Measurements from ENCODE around the gene KRTAP1-5. TPM values are rescaled to one million over a fixed set of nuclear protein-coding genes. Genes with fewer than 3 reads are reported as not detected.
"Not testable (repeated sequence)": the region's sequence is repeated elsewhere in the genome, so short reads cannot be mapped to it uniquely, and the experiment has no call there.

The KRTAP1-5 gene
- total and polyA plus RNA-seq, 2 donors: 0.05 TPM; not detected in 1

DNA sequence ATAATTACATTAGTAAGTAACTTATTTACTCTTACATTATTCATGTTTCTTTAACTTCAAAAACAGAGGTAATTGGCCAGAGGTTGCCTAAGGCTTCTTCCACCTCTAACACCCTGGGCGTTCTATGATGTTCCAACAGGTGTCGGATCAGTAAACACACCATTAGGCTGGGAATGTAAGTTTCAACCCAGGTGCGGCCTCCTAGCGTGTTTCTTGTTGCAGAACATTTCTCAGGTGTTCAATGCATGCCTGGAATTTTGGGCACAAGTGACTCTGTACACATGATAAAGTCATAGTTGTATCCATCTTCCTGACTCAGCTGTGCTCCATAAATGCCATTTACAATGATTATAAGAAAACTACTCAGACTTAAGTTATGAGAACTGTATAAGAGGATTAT, 27.0 kb upstream of the KRTAP1-5 start:
- WGBS: 95% methylated on average over 4 of the region's 4 CpGs
- Histone ChIP-seq H3K4me1 (ENCODE audit: control insufficient read depth in 2 of 2, insufficient read depth in 2 of 2, low read length in 2 of 2) (no peaks in the 10 kb centered on the region), H3K36me3 (ENCODE audit: control insufficient read depth in 2 of 2, insufficient read depth in 2 of 2, low read length in 1 of 2) (no peaks in the 10 kb centered on the region)

DNA sequence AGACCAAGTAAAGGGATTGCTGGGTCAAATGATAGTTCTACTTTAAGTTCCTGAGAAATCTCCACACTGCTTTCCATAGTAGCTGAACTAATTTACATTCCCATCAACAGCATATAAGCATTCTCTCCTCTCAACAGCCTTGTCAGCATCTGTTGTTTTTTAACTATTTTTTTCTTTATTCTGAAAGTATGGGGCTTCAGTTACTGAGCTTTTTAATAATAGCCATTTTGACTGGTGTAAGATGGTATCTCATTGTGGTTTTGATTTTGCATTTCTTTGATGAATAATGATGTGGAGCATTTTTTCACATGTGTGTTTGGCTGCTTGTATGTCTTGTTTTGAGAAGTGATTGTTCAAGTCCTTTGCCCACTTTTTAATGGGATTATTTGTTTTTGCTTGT, 25.6 kb upstream of the KRTAP1-5 start:
- Histone ChIP-seq H3K4me1 (ENCODE audit: control insufficient read depth in 2 of 2, insufficient read depth in 2 of 2, low read length in 2 of 2) (no peaks in the 10 kb centered on the region), H3K9me3 (ENCODE audit: control insufficient read depth in 2 of 2, insufficient read depth in 1 of 2, low read length in 1 of 2) (no peaks in the 10 kb centered on the region), H3K4me3 (ENCODE audit: low read length in 2 of 2) (no peak overlapping the region), H3K27me3 (ENCODE audit: control insufficient read depth in 2 of 2, insufficient read depth in 1 of 2, low read length in 1 of 2) (peaks cover 0 to 2% of the 10 kb centered on the region in 2 donors), H3K27ac (ENCODE audit: low read depth in 1 of 2, low read length in 1 of 2) (no peak overlapping the region), H3K36me3 (ENCODE audit: control insufficient read depth in 2 of 2, insufficient read depth in 2 of 2, low read length in 1 of 2) (no peaks in the 10 kb centered on the region)
- DNase-seq (ENCODE audit: low read depth in 6 of 9, low spot score in 9 of 9): no peak

More for the DNA sequence above, 27.0 kb upstream of the KRTAP1-5 start:
- no peak overlapping the region for H3K27ac ChIP-seq (ENCODE audit: low read depth in 1 of 2, low read length in 1 of 2)
- no peaks in the 10 kb centered on the region for H3K27me3 ChIP-seq (ENCODE audit: control insufficient read depth in 2 of 2, insufficient read depth in 1 of 2, low read length in 1 of 2)
- H3K4me3 ChIP-seq (ENCODE audit: low read length in 2 of 2): no peak overlapping the region
- H3K9me3 ChIP-seq (ENCODE audit: control insufficient read depth in 2 of 2, insufficient read depth in 1 of 2, low read length in 1 of 2): no peaks in the 10 kb centered on the region
- no peak for DNase-seq (ENCODE audit: low read depth in 6 of 9, low spot score in 9 of 9)

DNA sequence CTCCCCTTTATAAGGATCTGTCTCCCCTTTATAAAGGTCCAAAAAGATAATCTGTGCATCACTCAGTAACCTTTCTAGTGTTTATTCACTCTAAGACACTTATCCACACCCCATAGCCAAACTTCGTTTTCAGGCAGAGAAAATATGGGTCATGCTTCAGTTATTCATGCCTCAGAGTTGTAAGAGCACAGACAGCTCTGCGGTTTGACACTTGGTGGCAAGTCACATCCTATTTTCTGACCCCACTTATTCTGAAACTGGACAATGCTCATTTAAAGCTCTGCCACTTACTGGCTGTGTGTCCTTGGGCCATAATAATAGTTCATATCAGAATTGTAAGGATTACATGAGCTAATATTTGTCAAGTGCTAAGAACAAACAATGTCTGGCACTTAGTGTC, 22.1 kb upstream of the KRTAP1-5 start:
- Histone ChIP-seq H3K27ac (ENCODE audit: low read depth in 1 of 2, low read length in 1 of 2) (no peak overlapping the region), H3K4me3 (ENCODE audit: low read length in 2 of 2) (no peak overlapping the region), H3K36me3 (ENCODE audit: control insufficient read depth in 2 of 2, insufficient read depth in 2 of 2, low read length in 1 of 2) (no peaks in the 10 kb centered on the region), H3K27me3 (ENCODE audit: control insufficient read depth in 2 of 2, insufficient read depth in 1 of 2, low read length in 1 of 2) (peaks cover 0 to 3% of the 10 kb centered on the region in 2 donors), H3K4me1 (ENCODE audit: control insufficient read depth in 2 of 2, insufficient read depth in 2 of 2, low read length in 2 of 2) (no peaks in the 10 kb centered on the region), H3K9me3 (ENCODE audit: control insufficient read depth in 2 of 2, insufficient read depth in 1 of 2, low read length in 1 of 2) (no peaks in the 10 kb centered on the region)
- DNase-seq (ENCODE audit: low read depth in 6 of 9, low spot score in 9 of 9): no peak
- WGBS: 81% methylated on average over 2 of the region's 2 CpGs

DNA sequence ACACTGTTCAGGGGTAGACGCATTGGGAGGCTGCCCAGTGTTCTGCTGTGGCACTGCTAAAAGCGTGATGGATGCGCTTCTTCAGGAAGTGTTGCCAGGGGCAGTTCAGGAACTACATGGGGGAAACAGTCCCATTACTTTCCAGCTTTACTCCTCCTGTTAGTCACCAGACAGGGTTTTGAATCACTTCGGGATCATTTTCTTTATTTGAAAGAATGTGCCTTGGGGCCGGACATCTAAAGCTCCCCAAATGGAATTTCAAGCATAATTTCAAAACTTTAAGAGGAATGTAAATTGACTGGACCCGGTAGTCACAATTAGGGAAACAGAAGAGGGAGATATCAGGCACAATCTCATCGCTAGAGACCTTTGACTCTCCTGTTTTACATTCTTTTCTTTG, 21.4 kb upstream of the KRTAP1-5 start:
- no peaks in the 10 kb centered on the region for H3K9me3 ChIP-seq (ENCODE audit: control insufficient read depth in 2 of 2, insufficient read depth in 1 of 2, low read length in 1 of 2)
- peaks cover 0 to 3% of the 10 kb centered on the region in 2 donors for H3K27me3 ChIP-seq (ENCODE audit: control insufficient read depth in 2 of 2, insufficient read depth in 1 of 2, low read length in 1 of 2)
- H3K27ac ChIP-seq (ENCODE audit: low read depth in 1 of 2, low read length in 1 of 2): no peak overlapping the region
- H3K4me3 ChIP-seq (ENCODE audit: low read length in 2 of 2): no peak overlapping the region
- no peaks in the 10 kb centered on the region for H3K4me1 ChIP-seq (ENCODE audit: control insufficient read depth in 2 of 2, insufficient read depth in 2 of 2, low read length in 2 of 2)
- no peak for DNase-seq (ENCODE audit: low read depth in 6 of 9, low spot score in 9 of 9)
- WGBS: 92% methylated on average over 7 of the region's 7 CpGs
- H3K36me3 ChIP-seq (ENCODE audit: control insufficient read depth in 2 of 2, insufficient read depth in 2 of 2, low read length in 1 of 2): no peaks in the 10 kb centered on the region

DNA sequence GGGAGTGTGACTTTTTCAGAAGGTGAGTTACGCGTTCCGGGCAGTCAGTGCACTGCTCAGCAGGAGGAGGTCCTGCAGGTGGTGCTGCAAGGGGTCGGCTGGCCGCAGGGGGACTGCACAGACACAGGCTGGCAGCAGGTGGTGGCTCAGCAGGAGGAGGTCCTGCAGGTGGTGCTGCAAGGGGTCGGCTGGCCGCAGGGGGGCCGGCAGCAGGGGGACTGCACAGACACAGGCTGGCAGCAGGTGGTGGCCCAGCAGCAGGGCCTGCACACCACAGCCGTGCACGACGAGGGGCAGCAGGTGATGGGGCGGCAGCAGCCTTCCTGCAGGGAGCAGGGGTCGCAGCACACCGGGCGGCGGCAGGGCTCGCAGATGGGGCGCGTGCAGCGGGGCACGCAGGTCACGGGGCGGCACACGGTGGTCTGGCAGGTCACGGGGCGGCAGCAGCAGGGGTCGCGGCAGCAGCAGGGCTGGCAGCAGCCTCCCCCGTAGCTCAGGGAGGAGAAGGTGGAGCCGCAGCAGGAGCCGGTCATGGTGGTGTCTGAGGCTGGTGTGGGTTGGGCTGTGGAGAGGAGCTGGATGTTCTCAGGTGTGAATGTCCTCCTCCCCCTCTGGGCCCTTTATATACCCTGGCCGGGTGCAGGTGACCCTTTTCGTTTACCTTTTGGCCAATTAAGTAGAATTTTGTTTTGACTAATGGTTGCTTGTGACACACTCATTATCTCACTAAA, 19.9 kb upstream of the KRTAP1-5 start, which contains the start of gene KRTAP2-1:
Gene KRTAP2-1, minus strand, starts transcription at position 582 of the 731 bp plus-strand sequence. Its CDS starts 49 bp downstream, at position 533.
- DNase-seq (ENCODE audit: low read depth in 6 of 9, low spot score in 9 of 9); H3K36me3 ChIP-seq (ENCODE audit: control insufficient read depth in 2 of 2, insufficient read depth in 2 of 2, low read length in 1 of 2); H3K9me3 ChIP-seq (ENCODE audit: control insufficient read depth in 2 of 2, insufficient read depth in 1 of 2, low read length in 1 of 2); H3K4me3 ChIP-seq (ENCODE audit: low read length in 2 of 2); H3K27me3 ChIP-seq (ENCODE audit: control insufficient read depth in 2 of 2, insufficient read depth in 1 of 2, low read length in 1 of 2); H3K27ac ChIP-seq (ENCODE audit: low read depth in 1 of 2, low read length in 1 of 2); H3K4me1 ChIP-seq (ENCODE audit: control insufficient read depth in 2 of 2, insufficient read depth in 2 of 2, low read length in 2 of 2): not testable (repeated sequence)
- 64% methylated on average over 10 of the region's 33 CpGs for WGBS

DNA sequence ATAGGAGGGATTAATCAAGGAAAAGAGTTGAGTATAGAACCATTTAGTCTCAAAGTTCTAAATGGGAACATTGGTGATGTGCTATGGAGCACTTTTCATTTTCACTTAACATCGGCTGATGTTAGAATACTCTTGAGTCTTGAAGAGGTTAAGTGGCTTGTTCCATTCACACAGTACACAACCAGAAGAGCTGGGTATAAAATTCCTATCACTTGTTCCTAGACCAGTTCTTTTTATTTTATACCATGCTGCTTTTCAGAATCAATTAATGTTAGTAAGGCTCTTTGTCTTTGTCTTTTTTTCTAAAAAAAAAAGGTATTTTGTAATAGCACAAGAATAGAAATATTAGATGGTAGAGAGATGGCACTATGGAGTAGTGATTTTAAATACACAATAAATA, 15.9 kb upstream of the KRTAP1-5 start:
- no peaks in the 10 kb centered on the region for H3K36me3 ChIP-seq (ENCODE audit: control insufficient read depth in 2 of 2, insufficient read depth in 2 of 2, low read length in 1 of 2)
- no peaks in the 10 kb centered on the region for H3K4me1 ChIP-seq (ENCODE audit: control insufficient read depth in 2 of 2, insufficient read depth in 2 of 2, low read length in 2 of 2)
- H3K27ac ChIP-seq (ENCODE audit: low read depth in 1 of 2, low read length in 1 of 2): no peak overlapping the region
- WGBS: 95% methylated on average over 1 of the region's 1 CpG
- H3K27me3 ChIP-seq (ENCODE audit: control insufficient read depth in 2 of 2, insufficient read depth in 1 of 2, low read length in 1 of 2): peaks cover 0 to 2% of the 10 kb centered on the region in 2 donors
- H3K4me3 ChIP-seq (ENCODE audit: low read length in 2 of 2): no peak overlapping the region
- no peaks in the 10 kb centered on the region for H3K9me3 ChIP-seq (ENCODE audit: control insufficient read depth in 2 of 2, insufficient read depth in 1 of 2, low read length in 1 of 2)
- no peak for DNase-seq (ENCODE audit: low read depth in 6 of 9, low spot score in 9 of 9)

DNA sequence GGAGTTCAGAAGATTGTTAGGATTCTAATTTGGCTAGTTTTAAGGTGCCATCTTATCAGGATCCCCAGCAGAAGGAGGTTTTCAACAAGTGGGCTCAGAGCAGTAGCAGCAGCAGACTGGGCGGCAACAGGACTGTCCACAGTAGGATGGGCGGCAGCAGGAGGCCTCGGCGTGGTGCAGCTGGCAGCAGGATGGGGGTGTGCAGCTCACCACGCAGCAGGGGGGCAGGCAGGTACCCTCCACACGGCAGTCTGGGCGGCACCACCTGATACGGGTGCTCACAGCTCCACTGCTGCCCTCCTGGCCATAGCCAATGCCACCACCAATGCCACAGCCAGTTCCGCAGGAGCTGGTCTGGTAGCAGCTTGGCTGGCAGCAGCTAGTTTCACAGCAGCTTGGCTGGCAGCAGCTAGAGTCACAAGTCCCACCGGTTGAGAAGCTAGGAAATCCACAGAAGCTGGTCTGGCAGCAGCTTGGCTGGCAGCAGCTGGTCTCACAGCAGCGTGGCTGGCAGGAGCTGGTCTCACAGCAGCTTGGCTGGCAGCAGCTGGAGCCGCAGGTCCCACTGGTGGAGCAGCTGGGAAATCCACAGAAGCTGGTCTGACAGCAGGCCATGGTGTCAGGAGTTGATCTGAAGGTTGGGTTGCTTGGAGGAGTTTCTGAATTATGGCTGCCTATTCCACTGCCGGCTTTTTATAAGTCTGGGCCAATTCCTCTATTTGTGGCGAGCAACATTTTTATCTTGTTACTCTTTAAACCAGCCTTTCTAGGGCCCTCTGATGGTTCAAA, 14.0 kb upstream of the KRTAP1-5 start, which contains the start of gene KRTAP1-1:
Gene KRTAP1-1, minus strand, starts transcription at position 668 of the 789 bp plus-strand sequence. Its CDS starts 53 bp downstream, at position 615.
- WGBS: 94% methylated on average over 14 of the region's 14 CpGs
- DNase-seq (ENCODE audit: low read depth in 6 of 9, low spot score in 9 of 9); H3K4me3 ChIP-seq (ENCODE audit: low read length in 2 of 2); H3K4me1 ChIP-seq (ENCODE audit: control insufficient read depth in 2 of 2, insufficient read depth in 2 of 2, low read length in 2 of 2); H3K27ac ChIP-seq (ENCODE audit: low read depth in 1 of 2, low read length in 1 of 2); H3K27me3 ChIP-seq (ENCODE audit: control insufficient read depth in 2 of 2, insufficient read depth in 1 of 2, low read length in 1 of 2); H3K9me3 ChIP-seq (ENCODE audit: control insufficient read depth in 2 of 2, insufficient read depth in 1 of 2, low read length in 1 of 2); H3K36me3 ChIP-seq (ENCODE audit: control insufficient read depth in 2 of 2, insufficient read depth in 2 of 2, low read length in 1 of 2): not testable (repeated sequence)

DNA sequence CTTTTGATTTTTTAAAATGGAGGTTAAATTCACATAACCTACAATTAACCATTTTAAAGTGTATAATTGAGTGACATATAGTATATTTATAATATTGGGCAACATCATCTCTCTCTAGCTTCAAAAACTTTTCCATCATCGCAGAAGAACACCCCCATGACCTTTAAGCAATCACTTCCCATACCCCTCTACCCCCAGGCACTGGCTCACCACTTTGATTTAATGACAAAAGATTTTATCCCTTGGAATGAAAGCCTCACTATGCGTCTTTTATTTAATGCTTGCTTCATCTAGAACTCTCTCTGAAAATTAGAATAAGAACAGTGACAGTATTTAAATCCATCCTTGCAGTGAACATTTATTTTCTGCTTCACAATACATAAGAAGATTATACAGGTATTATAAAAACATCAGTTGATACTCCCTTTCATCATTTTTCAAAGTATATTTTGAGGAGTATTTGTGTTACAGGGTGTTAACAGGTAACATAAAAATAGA, 10.9 kb upstream of the KRTAP1-5 start:
- 94% methylated on average over 2 of the region's 2 CpGs for WGBS
- no peak overlapping the region for H3K27ac ChIP-seq (ENCODE audit: low read depth in 1 of 2, low read length in 1 of 2)
- no peak overlapping the region for H3K4me3 ChIP-seq (ENCODE audit: low read length in 2 of 2)
- no peak for DNase-seq (ENCODE audit: low read depth in 6 of 9, low spot score in 9 of 9)
- no peaks in the 10 kb centered on the region for H3K4me1 ChIP-seq (ENCODE audit: control insufficient read depth in 2 of 2, insufficient read depth in 2 of 2, low read length in 2 of 2)
- H3K36me3 ChIP-seq (ENCODE audit: control insufficient read depth in 2 of 2, insufficient read depth in 2 of 2, low read length in 1 of 2): no peaks in the 10 kb centered on the region
- H3K9me3 ChIP-seq (ENCODE audit: control insufficient read depth in 2 of 2, insufficient read depth in 1 of 2, low read length in 1 of 2): no peaks in the 10 kb centered on the region
- H3K27me3 ChIP-seq (ENCODE audit: control insufficient read depth in 2 of 2, insufficient read depth in 1 of 2, low read length in 1 of 2): no peaks in the 10 kb centered on the region

DNA sequence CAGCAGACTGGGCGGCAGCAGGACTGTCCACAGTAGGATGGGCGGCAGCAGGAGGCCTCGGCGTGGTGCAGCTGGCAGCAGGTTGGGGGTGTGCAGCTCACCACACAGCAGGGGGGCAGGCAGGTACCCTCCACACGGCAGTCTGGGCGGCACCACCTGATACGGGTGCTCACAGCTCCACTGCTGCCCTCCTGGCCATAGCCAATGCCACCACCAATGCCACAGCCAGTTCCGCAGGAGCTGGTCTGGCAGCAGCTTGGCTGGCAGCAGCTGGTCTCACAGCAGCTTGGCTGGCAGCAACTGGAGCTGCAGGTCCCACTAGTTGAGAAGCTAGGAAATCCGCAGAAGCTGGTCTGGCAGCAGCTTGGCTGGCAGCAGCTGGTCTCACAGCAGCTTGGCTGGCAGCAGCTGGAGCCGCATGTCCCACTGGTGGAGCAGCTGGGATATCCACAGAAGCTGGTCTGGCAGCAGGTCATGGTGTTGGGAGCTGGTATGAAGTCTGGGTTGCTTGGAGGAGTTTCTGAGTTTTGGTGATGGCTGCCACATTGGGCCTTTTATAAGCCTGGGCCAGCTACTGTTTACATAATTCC, 7.4 kb upstream of the KRTAP1-5 start, which contains the start of gene KRTAP1-3:
Gene KRTAP1-3, minus strand, starts transcription at position 529 of the 590 bp plus-strand sequence. Its CDS starts 53 bp downstream, at position 476.
- H3K27me3 ChIP-seq (ENCODE audit: control insufficient read depth in 2 of 2, insufficient read depth in 1 of 2, low read length in 1 of 2); DNase-seq (ENCODE audit: low read depth in 6 of 9, low spot score in 9 of 9); H3K4me1 ChIP-seq (ENCODE audit: control insufficient read depth in 2 of 2, insufficient read depth in 2 of 2, low read length in 2 of 2); H3K27ac ChIP-seq (ENCODE audit: low read depth in 1 of 2, low read length in 1 of 2); H3K4me3 ChIP-seq (ENCODE audit: low read length in 2 of 2); H3K9me3 ChIP-seq (ENCODE audit: control insufficient read depth in 2 of 2, insufficient read depth in 1 of 2, low read length in 1 of 2); H3K36me3 ChIP-seq (ENCODE audit: control insufficient read depth in 2 of 2, insufficient read depth in 2 of 2, low read length in 1 of 2): not testable (repeated sequence)
- 98% methylated on average over 9 of the region's 10 CpGs for WGBS
